ENCODE measurements around the gene TGM6. TPM values are rescaled to one million over a fixed set of nuclear protein-coding genes. Genes with fewer than 3 reads are reported as not detected.

The TGM6 gene
- total RNA-seq, 6 experiments from 2014 or later: not detected

- no peak for DNase-seq
- Mint-ChIP-seq H3K4me3 (no peak overlapping the region), H3K4me1 (ENCODE audit: low read depth) (peaks cover 15% of the 10 kb centered on the region), H3K9me3 (peaks cover 26% of the 10 kb centered on the region), H3K27ac (no peak overlapping the region), H3K27me3 (ENCODE audit: insufficient read depth) (peaks cover 3% of the 10 kb centered on the region), H3K36me3 (ENCODE audit: low read depth) (peaks cover 27% of the 10 kb centered on the region)
- no peak for TF ChIP-seq CTCF (IDR thresholded peaks at IDR 0.05)
Measured at GRCh38 chr20:2365666-2366065, 15.0 kb upstream of the TGM6 start.

GRCh38 chr20:2368621-2369020, 12.1 kb upstream of the TGM6 start:
- H3K27ac Mint-ChIP-seq: no peak overlapping the region
- H3K4me1 Mint-ChIP-seq (ENCODE audit: low read depth): peaks cover 12% of the 10 kb centered on the region
- no peak overlapping the region for H3K4me3 Mint-ChIP-seq
- DNase-seq: no peak
- no peak for TF ChIP-seq CTCF (IDR thresholded peaks at IDR 0.05)
- peaks cover 15% of the 10 kb centered on the region; the same call in 1 of the 2 replicates for H3K36me3 Mint-ChIP-seq (ENCODE audit: low read depth)
- H3K9me3 Mint-ChIP-seq: peaks cover 16% of the 10 kb centered on the region
- peaks cover 3% of the 10 kb centered on the region for H3K27me3 Mint-ChIP-seq (ENCODE audit: insufficient read depth)

GRCh38 chr20:2373098-2373497, 7.6 kb upstream of the TGM6 start:
- H3K4me1 Mint-ChIP-seq (ENCODE audit: low read depth): peaks cover 8% of the 10 kb centered on the region
- no peak overlapping the region for H3K4me3 Mint-ChIP-seq
- H3K27me3 Mint-ChIP-seq (ENCODE audit: insufficient read depth): peaks cover 3% of the 10 kb centered on the region
- H3K27ac Mint-ChIP-seq: no peak overlapping the region
- peaks cover 13% of the 10 kb centered on the region; the same call in 1 of the 2 replicates for H3K36me3 Mint-ChIP-seq (ENCODE audit: low read depth)
- peaks cover 14% of the 10 kb centered on the region for H3K9me3 Mint-ChIP-seq
- no peak for DNase-seq
- TF ChIP-seq CTCF (IDR thresholded peaks at IDR 0.05): no peak

GRCh38 chr20:2374346-2375125, 6.2 kb upstream of the TGM6 start:
- Mint-ChIP-seq H3K36me3 (ENCODE audit: low read depth) (peaks cover under 1% of the 10 kb centered on the region; the same call in 1 of the 2 replicates), H3K27me3 (ENCODE audit: insufficient read depth) (peaks cover 5% of the 10 kb centered on the region), H3K27ac (no peak overlapping the region), H3K4me1 (ENCODE audit: low read depth) (peaks cover 8% of the 10 kb centered on the region), H3K4me3 (no peak overlapping the region), H3K9me3 (no peaks in the 10 kb centered on the region)
- no peak for TF ChIP-seq CTCF (IDR thresholded peaks at IDR 0.05)
- no peak for DNase-seq

- H3K27ac Mint-ChIP-seq: no peak overlapping the region
- H3K4me3 Mint-ChIP-seq: no peak overlapping the region
- peaks cover 24% of the 10 kb centered on the region for H3K4me1 Mint-ChIP-seq (ENCODE audit: low read depth)
- H3K36me3 Mint-ChIP-seq (ENCODE audit: low read depth): peaks cover 7% of the 10 kb centered on the region
- no peaks in the 10 kb centered on the region for H3K9me3 Mint-ChIP-seq
- peaks cover 4% of the 10 kb centered on the region; the same call in 1 of the 2 replicates for H3K27me3 Mint-ChIP-seq (ENCODE audit: insufficient read depth)
- TF ChIP-seq CTCF (IDR thresholded peaks at IDR 0.05): no peak
- no peak for DNase-seq
Measured at GRCh38 chr20:2378893-2379292, 1.8 kb upstream of the TGM6 start.

All from HFFc6 (cell line).